GM10248 (cell line): ENCODE results near the gene GLS.
"Not testable (repeated sequence)": the region's sequence is repeated elsewhere in the genome, so short reads cannot be mapped to it uniquely, and the experiment has no call there.

Source experiments
- CTCF ChIA-PET: fragments of 300-600 bp; sonication (Branson Sonifier 250); formaldehyde crosslinking; extraction: SDS; loops from one replicate; lab custom pipeline; 2021; ENCODE audit warnings: antibody characterized with exemption; lab: Yijun Ruan, JAX
- POLR2A ChIA-PET: fragments of 350-650 bp; sonication (Branson Sonifier 250); formaldehyde crosslinking; extraction: SDS; loops from one replicate; lab custom pipeline; 2020; ENCODE audit warnings: antibody characterized with exemption; lab: Yijun Ruan, JAX
- DNase-seq: peaks from one replicate; pipeline ENCODE4 v3.0.0; 2012; ENCODE audit errors: extremely low spot score
- CTCF ChIP-seq: IDR thresholded peaks from 2 replicates; pipeline ENCODE4 v1.5.1; 2012; ENCODE audit warnings: mild to moderate bottlenecking, low read depth; ENCODE audit errors: extremely low read depth, missing control alignments, control extremely low read depth

Gene GLS

DNA sequence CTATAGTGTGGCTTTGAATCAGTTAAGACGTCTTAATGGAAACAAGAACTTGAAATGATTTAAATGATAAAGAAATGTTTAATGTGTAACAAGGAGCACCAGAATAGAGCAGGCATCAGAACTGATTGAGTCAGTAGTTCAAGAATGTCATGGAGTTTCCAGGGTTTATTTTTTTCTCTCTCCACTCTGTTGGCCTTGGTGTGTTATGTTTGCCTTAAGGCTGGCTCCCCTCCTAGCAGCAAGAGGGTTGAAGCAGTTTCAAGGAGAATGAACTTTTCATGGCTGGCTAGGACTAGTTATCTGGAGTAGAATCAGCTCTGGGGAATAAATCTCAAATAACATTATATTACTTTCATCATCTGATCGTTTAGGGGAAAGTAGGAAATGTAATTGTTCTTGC, 13.4 kb upstream of the GLS start:
- CTCF ChIA-PET, result interaction anchor here (1.1 to 6.2 kb wide), 4 partner anchors 8 to 17 kb away, joined by 3 to 28 read pairs (median 4); no protein-coding TSS in a partner anchor
- POLR2A ChIA-PET, result no interaction called here
- no peak for DNase-seq
- no peak for TF ChIP-seq CTCF

GRCh38 chr2:190867832-190868231, 12.8 kb upstream of the GLS start:
- POLR2A ChIA-PET, result no interaction called here
- no peak for TF ChIP-seq CTCF
- DNase-seq, result no peak
- CTCF ChIA-PET, result interaction anchor here (1.3 to 6.2 kb wide), 2 partner anchors 9 to 17 kb away, joined by 3 to 28 read pairs; no protein-coding TSS in a partner anchor

- POLR2A ChIA-PET, result no interaction called here
- DNase-seq, result no peak
- TF ChIP-seq CTCF, result no peak
- CTCF ChIA-PET, result interaction anchor here (1.3 kb wide), 1 partner anchor 106 kb away, joined by 3 read pairs; no protein-coding TSS in a partner anchor
Measured at GRCh38 chr2:190869721-190870120, 10.9 kb upstream of the GLS start.

GRCh38 chr2:190873451-190873850, 7.2 kb upstream of the GLS start:
- POLR2A ChIA-PET, DNase-seq: not testable (repeated sequence)
- CTCF ChIA-PET, result interaction anchor here (0.7 to 1.4 kb wide), 2 partner anchors 22 to 24 kb away, joined by 3 to 4 read pairs; no protein-coding TSS in a partner anchor

GRCh38 chr2:190875891-190876290, 4.7 kb upstream of the GLS start:
- DNase-seq, result no peak
- no peak for TF ChIP-seq CTCF
- ChIA-PET CTCF (interaction anchor here (1.0 to 1.5 kb wide), 4 partner anchors 9 to 31 kb away, joined by 3 to 13 read pairs (median 4); no protein-coding TSS in a partner anchor), POLR2A (interaction anchor here (1.1 kb wide), 1 partner anchor 11 kb away, joined by 3 read pairs; no protein-coding TSS in a partner anchor)

- ChIA-PET CTCF (interaction anchor here (2.3 kb wide), 1 partner anchor 26 kb away, joined by 12 read pairs; no protein-coding TSS in a partner anchor), POLR2A (interaction anchor here (0.6 kb wide), 1 partner anchor 907 kb away, joined by 4 read pairs; no protein-coding TSS in a partner anchor)
- no peak for DNase-seq
- TF ChIP-seq CTCF, result no peak
Measured at GRCh38 chr2:190876631-190877030, 4.0 kb upstream of the GLS start.

GRCh38 chr2:190877436-190877835, 3.2 kb upstream of the GLS start:
- no peak for DNase-seq
- ChIA-PET CTCF (interaction anchor here (2.3 kb wide), 1 partner anchor 27 kb away, joined by 12 read pairs; no protein-coding TSS in a partner anchor), POLR2A (no interaction called here)
- no peak for TF ChIP-seq CTCF
